HepG2 (cell line): Measurements from ENCODE around the gene PAK2. TPM values are rescaled to one million over a fixed set of nuclear protein-coding genes. Genes with fewer than 3 reads are reported as not detected.

Experiments
- ATF7 ChIP-seq, 2 experiments: fragments of 450-650 bp in 1 of 2; sonication (generic) in 1 of 2; formaldehyde crosslinking in 1 of 2; IDR thresholded peaks; 2 replicates each; pipeline versions ENCODE4 v1.4.0 to v1.6.1; 2016 to 2020; ENCODE audit warnings: antibody characterized with exemption in 1 of 2, mild to moderate bottlenecking in 1 of 2, missing genetic modification reagents in 1 of 2
- GFI1 ChIP-seq: sonication (generic); formaldehyde crosslinking; IDR thresholded peaks from 2 replicates; pipeline ENCODE4 v1.5.0; 2020; ENCODE audit warnings: missing genetic modification reagents, mild to moderate bottlenecking, borderline replicate concordance
- ZNF407 ChIP-seq: sonication (generic); formaldehyde crosslinking; IDR thresholded peaks from one replicate; pipeline ENCODE4 v1.5.1; 2020; ENCODE audit warnings: mild to moderate bottlenecking, missing genetic modification reagents; ENCODE audit errors: not compliant biosample characterization
- ZNF780A ChIP-seq: sonication (generic); formaldehyde crosslinking; IDR thresholded peaks from 2 replicates; pipeline ENCODE4 v1.8.0; 2022; ENCODE audit warnings: mild to moderate bottlenecking, missing genetic modification reagents, moderate library complexity
- ZSCAN29 ChIP-seq: sonication (generic); formaldehyde crosslinking; conservative IDR thresholded peaks from 2 replicates; pipeline ENCODE4 v1.4.0; 2020; ENCODE audit warnings: mild to moderate bottlenecking, missing genetic modification reagents
- polyA plus RNA-seq, 8 experiments: library from polyadenylated mRNA; depleted of rRNA in 3 of 8; stranded (reverse) in 7 of 8; unstranded in 1 of 8; fragments of >200 nt; fragmentation: Illumina TruSeq in 4 of 8; extraction: Trizol in 4 of 8; gene quantifications; 2 replicates each; pipeline versions ENCODE4 v1.2.1 to v1.2.3, GENCODE V29; 2011 to 2016; ENCODE audit warnings: low read depth in 4 of 8, missing spikeins in 1 of 8, mixed read lengths in 1 of 8; ENCODE audit not compliant: insufficient read depth in 1 of 8
- total RNA-seq, 5 experiments: library from RNA; depleted of rRNA; stranded (reverse); fragments of >200 nt; fragmentation: Illumina TruSeq; extraction: Trizol; gene quantifications; 2 replicates each; pipeline ENCODE4 v1.2.3, GENCODE V29; 2016; ENCODE audit warnings: low read depth in 1 of 5

PAK2 gene
- total and polyA plus RNA-seq, 2 of the 13 experiments (the other 11 are each of a cell fraction or from before 2014, with no cell fraction given) = 23.0 to 24.7 TPM

- no peak for TF ChIP-seq ZNF407 (CRISPR knock-in tag)
- no peak for TF ChIP-seq ZSCAN29 (CRISPR knock-in tag)
- no peak for TF ChIP-seq ATF7 (IDR thresholded peaks at IDR 0.05)
- TF ChIP-seq ATF7 (CRISPR knock-in tag; IDR thresholded peaks at IDR 0.05) = no peak
- no peak for TF ChIP-seq GFI1 (CRISPR knock-in tag)
- no peak for TF ChIP-seq ZNF780A (CRISPR knock-in tag)
Observed at GRCh38 chr3:196775938-196776337, 36.3 kb downstream of the PAK2 start (continued).
